CD4-positive, alpha-beta memory T cell (primary cell): ENCODE measurements around the gene SORL1. TPM values are rescaled to one million over a fixed set of nuclear protein-coding genes. Genes with fewer than 3 reads are reported as not detected.

Experiments
- CTCF ChIA-PET: fragments of 350-600 bp; sonication (Branson Sonifier 250); formaldehyde crosslinking; loops from one replicate; lab custom pipeline; 2021; ENCODE audit warnings: inconsistent platforms; ENCODE audit not compliant: partially characterized antibody; lab: Charles Lee
- POLR2A ChIA-PET: fragments of 350-600 bp; sonication (Branson Sonifier 250); formaldehyde crosslinking; loops from one replicate; lab custom pipeline; 2021; ENCODE audit not compliant: partially characterized antibody; lab: Charles Lee
- DNase-seq, 5 donors: peaks; one replicate each; pipeline versions ENCODE4 v3.0.0 to v3.0.0-alpha.2; 2020 to 2022; ENCODE audit warnings: mixed read lengths in 1 of 5
- H3K27ac ChIP-seq: one replicate; pipeline ENCODE4 v1.7.0; 2013; ENCODE audit warnings: low read depth, low read length
- H3K27me3 ChIP-seq: 2 replicates; pipeline ENCODE4 v1.7.0; 2013; ENCODE audit warnings: mild to moderate bottlenecking, low read length, moderate library complexity; ENCODE audit not compliant: insufficient read depth
- H3K36me3 ChIP-seq: 2 replicates; pipeline ENCODE4 v1.7.0; 2013; ENCODE audit warnings: mild to moderate bottlenecking, low read length, moderate library complexity; ENCODE audit not compliant: insufficient read depth
- H3K4me1 ChIP-seq: 2 replicates; pipeline ENCODE4 v1.7.0; 2013; ENCODE audit warnings: mild to moderate bottlenecking, low read length, moderate library complexity; ENCODE audit not compliant: insufficient read depth
- H3K4me3 ChIP-seq, 2 donors: one replicate each; pipeline ENCODE4 v1.7.0; 2013; ENCODE audit warnings: low read length in 2 of 2, mild to moderate bottlenecking in 1 of 2
- H3K9me3 ChIP-seq, 2 donors: one replicate each; pipeline ENCODE4 v1.7.0; 2013; ENCODE audit warnings: low read length in 2 of 2, control low read depth in 1 of 2; ENCODE audit not compliant: control insufficient read depth in 1 of 2
- H3K27ac Mint-ChIP-seq, 7 donors: one replicate each; pipeline ENCODE4 v1.8.0; 2020 to 2021; ENCODE audit warnings: mixed read lengths in 7 of 7, mild to moderate bottlenecking in 6 of 7, inconsistent platforms in 3 of 7, moderate library complexity in 3 of 7
- H3K27me3 Mint-ChIP-seq, 2 donors: one replicate each; pipeline ENCODE4 v1.8.0; 2020 to 2021; ENCODE audit warnings: mixed read lengths in 2 of 2
- H3K36me3 Mint-ChIP-seq, 2 donors: one replicate each; pipeline ENCODE4 v1.8.0; 2020 to 2021; ENCODE audit warnings: mixed read lengths in 2 of 2, inconsistent platforms in 1 of 2, mild to moderate bottlenecking in 1 of 2
- H3K4me1 Mint-ChIP-seq, 4 donors: one replicate each; pipeline ENCODE4 v1.8.0; 2020 to 2021; ENCODE audit warnings: mixed read lengths in 4 of 4, mild to moderate bottlenecking in 1 of 4
- H3K4me3 Mint-ChIP-seq, 8 donors: one replicate each; pipeline ENCODE4 v1.8.0; 2020 to 2021; ENCODE audit warnings: mixed read lengths in 8 of 8, mild to moderate bottlenecking in 7 of 8, moderate library complexity in 6 of 8, inconsistent platforms in 3 of 8
- H3K9me3 Mint-ChIP-seq, 8 donors: one replicate each; pipeline ENCODE4 v1.8.0; 2020 to 2021; ENCODE audit warnings: mixed read lengths in 8 of 8, mild to moderate bottlenecking in 5 of 8, inconsistent platforms in 3 of 8, moderate library complexity in 1 of 8
- intact Hi-C: fragments of 100-400 bp; cut with micrococcal nuclease; formaldehyde crosslinking; loops from one replicate; pipeline ENCODE4 v1.15.1; 2023
- polyA plus RNA-seq, 2 donors: library from polyadenylated mRNA; unstranded; fragments of 300-500 nt; fragmentation: Illumina TruSeq; gene quantifications; one replicate each; pipeline ENCODE4 v1.2.3, GENCODE V29; 2021
- total RNA-seq, 2 experiments: library from RNA; stranded (reverse); gene quantifications; one replicate each; pipeline ENCODE4 v1.2.3, GENCODE V29; 2021

Gene SORL1
- total and polyA plus RNA-seq, 4 experiments from 2014 or later = 159 to 660 (median 446) TPM

DNA sequence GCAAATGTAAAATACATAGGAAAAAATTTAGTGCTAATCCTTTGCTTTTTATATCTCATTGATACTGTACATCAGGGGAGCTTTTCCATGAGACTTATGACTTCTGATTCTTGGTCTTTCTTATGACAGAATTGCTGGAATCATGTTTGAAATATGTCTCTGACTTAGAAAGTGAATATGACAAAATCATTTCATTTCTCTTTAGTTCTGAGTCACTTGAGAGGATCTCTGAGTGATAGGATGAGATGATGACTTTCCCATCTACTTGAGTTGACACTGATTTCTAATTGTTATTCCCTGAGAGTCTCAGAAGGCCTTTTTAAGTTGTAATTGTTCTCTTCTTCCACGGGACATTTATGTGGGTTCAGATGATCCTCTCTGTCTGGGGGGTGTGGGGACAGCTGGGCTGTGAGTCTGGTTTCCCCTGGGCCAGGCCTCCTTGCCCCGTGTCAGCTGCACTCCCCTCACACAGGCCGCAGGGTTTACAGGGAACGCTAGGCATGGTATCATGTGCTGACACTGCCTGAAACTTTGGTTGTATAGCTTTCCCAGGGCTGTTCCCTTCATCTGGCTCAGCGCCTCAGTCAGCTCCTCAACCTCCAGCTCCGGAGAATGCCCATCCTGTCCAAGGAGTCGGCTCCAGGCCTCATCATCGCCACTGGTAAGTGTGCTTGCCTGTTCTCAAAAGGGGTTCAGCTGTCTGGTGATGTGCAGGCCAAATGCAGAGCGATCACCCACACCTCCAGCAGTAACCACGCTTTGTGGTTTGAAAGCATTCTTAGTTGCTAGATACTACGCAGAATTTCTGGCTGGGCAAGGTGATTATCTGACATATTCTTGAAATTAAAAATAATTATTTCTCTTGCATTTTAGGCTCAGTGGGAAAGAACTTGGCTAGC, 70.2 kb downstream of the SORL1 start:
- H3K36me3 Mint-ChIP-seq = peaks cover 82 to 86% of the 10 kb centered on the region in 2 donors
- POLR2A ChIA-PET = interaction anchor here (1.3 kb wide), 1 partner anchor 14 kb away, joined by 3 read pairs; no protein-coding TSS in a partner anchor

DNA sequence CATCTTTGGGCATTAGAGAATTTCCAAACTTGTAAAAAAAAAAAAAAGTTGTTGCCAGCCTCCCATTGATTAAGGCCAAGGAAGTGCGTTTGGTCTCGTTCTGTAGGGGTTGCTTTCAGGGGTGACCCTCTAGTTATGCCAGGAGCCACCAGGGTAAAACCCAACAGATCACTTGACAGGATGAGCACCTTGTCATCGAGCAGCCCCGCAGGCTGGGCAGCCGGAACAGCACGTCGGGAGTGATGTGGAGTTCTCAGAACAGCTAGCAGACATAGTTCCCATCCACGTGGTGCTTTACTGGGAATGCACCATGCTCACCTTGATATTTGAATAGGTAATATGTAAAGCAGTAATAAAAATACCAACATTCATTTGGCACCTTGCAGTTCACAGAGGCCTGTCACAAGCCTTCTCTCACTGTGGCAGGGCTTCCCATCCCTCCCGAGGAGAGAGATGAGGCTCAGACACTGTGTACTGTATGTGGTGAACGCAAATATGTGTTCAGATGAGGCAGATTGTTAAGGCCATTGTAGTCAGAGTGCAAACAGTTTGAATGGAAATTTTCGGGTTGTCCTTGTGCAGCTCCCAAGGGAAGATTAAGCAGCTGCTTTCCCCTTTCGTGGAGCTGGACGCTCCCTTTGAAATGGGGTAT, 71.6 kb downstream of the SORL1 start:
- Mint-ChIP-seq H3K9me3 (peaks cover 0 to 18% (median 8%) of the 10 kb centered on the region in 8 donors), H3K36me3 (peaks cover 79 to 84% of the 10 kb centered on the region in 2 donors), H3K27ac (peak overlapping the region in 4 of 7 donors; percentile 7 to 71 (median 47)), H3K4me1 (peaks cover 23 to 47% (median 30%) of the 10 kb centered on the region in 4 donors), H3K27me3 (no peaks in the 10 kb centered on the region), H3K4me3 (no peak overlapping the region)
- H3K36me3 ChIP-seq = peaks cover 45% of the 10 kb centered on the region
- H3K27me3 ChIP-seq = no peaks in the 10 kb centered on the region
- ChIA-PET POLR2A (interaction anchor here (0.7 kb wide), 1 partner anchor 73 kb away, joined by 3 read pairs; no protein-coding TSS in a partner anchor), CTCF (no interaction called here)
- no peak for DNase-seq
- H3K4me3 ChIP-seq = no peak overlapping the region
- no peaks in the 10 kb centered on the region for H3K4me1 ChIP-seq
- H3K27ac ChIP-seq = no peak overlapping the region
- intact Hi-C loops = loop anchor here (2.0 kb wide), 1 partner anchor 15 kb away; no protein-coding TSS in a partner anchor
- no peaks in the 10 kb centered on the region for H3K9me3 ChIP-seq

More for the DNA sequence above, 70.2 kb downstream of the SORL1 start:
- no peaks in the 10 kb centered on the region for H3K4me1 ChIP-seq
- peak overlapping the region; percentile 36 to 81 (median 68) for H3K27ac Mint-ChIP-seq
- H3K4me3 Mint-ChIP-seq = no peak overlapping the region
- no peak for DNase-seq
- peaks cover 59% of the 10 kb centered on the region for H3K36me3 ChIP-seq
- H3K9me3 Mint-ChIP-seq = peaks cover 0 to 18% (median 8%) of the 10 kb centered on the region in 8 donors
- CTCF ChIA-PET = interaction anchor here (1.2 kb wide), 1 partner anchor 9 kb away, joined by 3 read pairs; no protein-coding TSS in a partner anchor
- H3K4me3 ChIP-seq = no peak overlapping the region
- no peaks in the 10 kb centered on the region for H3K9me3 ChIP-seq
- H3K27me3 Mint-ChIP-seq = no peaks in the 10 kb centered on the region
- no peak overlapping the region for H3K27ac ChIP-seq
- peaks cover 22 to 50% (median 34%) of the 10 kb centered on the region in 4 donors for H3K4me1 Mint-ChIP-seq
- intact Hi-C loops = no loop called here
- H3K27me3 ChIP-seq = no peaks in the 10 kb centered on the region

DNA sequence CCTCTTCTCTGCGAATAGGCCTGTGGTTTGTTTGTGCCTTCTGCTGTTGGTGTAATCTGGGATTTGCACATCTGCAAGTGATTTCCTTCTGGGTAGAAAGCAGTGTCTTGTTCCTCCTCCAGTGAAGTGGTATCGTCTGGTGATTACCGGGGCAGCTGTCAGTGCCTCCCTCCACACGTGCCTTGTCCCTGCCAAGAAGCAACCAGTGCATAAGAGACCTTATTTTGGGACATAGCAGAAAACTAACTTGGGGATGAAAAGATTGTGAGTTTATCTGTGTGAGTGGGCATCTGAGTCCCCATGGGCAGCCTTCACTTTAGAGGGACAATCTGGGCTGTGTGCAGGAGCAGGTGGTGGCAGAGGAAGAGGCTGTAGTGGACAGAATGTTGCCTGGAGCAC, 72.1 kb downstream of the SORL1 start:
- CTCF ChIA-PET = no interaction called here
- H3K9me3 Mint-ChIP-seq = peaks cover 0 to 18% (median 8%) of the 10 kb centered on the region in 8 donors
- H3K36me3 ChIP-seq = peaks cover 44% of the 10 kb centered on the region
- POLR2A ChIA-PET = interaction anchor here (0.7 to 1.2 kb wide), 2 partner anchors 9 to 73 kb away, joined by 3 read pairs; no protein-coding TSS in a partner anchor
- peak overlapping the region in 2 of 7 donors; percentile 57 to 71 for H3K27ac Mint-ChIP-seq
- intact Hi-C loops = loop anchor here (2.0 kb wide), 1 partner anchor 15 kb away; no protein-coding TSS in a partner anchor
- no peak overlapping the region for H3K4me3 Mint-ChIP-seq
- peaks cover 81 to 87% of the 10 kb centered on the region in 2 donors for H3K36me3 Mint-ChIP-seq
- DNase-seq = no peak
- no peak overlapping the region for H3K27ac ChIP-seq
- H3K27me3 Mint-ChIP-seq = no peaks in the 10 kb centered on the region
- H3K4me3 ChIP-seq = no peak overlapping the region
- peaks cover 24 to 48% (median 29%) of the 10 kb centered on the region in 4 donors for H3K4me1 Mint-ChIP-seq
- H3K27me3 ChIP-seq = no peaks in the 10 kb centered on the region
- H3K4me1 ChIP-seq = no peaks in the 10 kb centered on the region
- no peaks in the 10 kb centered on the region for H3K9me3 ChIP-seq

DNA sequence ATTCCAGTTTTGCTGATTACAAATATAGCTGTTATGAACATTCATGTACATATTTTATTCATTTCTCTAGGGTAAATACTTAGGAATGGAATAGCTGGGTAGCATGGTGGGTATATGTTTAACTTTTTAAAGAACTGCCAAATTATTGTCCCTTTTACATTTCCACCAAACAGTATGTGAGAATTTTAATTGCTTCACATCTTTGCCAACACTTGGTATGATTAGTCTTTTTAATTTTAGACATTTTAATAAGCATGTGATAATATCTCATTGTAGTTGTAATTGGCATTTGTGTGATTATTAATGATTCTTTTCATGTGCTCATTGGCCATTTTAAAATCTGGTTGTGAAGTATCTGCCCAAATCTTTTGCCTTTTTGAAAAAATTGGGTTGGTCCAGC, 73.3 kb downstream of the SORL1 start:
- Mint-ChIP-seq H3K4me3 (no peak overlapping the region), H3K9me3 (peaks cover 2 to 25% (median 13%) of the 10 kb centered on the region in 8 donors), H3K27ac (no peak overlapping the region), H3K36me3 (peaks cover 81 to 87% of the 10 kb centered on the region in 2 donors), H3K27me3 (no peaks in the 10 kb centered on the region), H3K4me1 (peaks cover 18 to 41% (median 23%) of the 10 kb centered on the region in 4 donors)
- H3K27me3 ChIP-seq = no peaks in the 10 kb centered on the region
- H3K4me3 ChIP-seq = no peak overlapping the region
- H3K9me3 ChIP-seq = no peaks in the 10 kb centered on the region
- CTCF ChIA-PET = interaction anchor here (1.3 kb wide), 1 partner anchor 66 kb away, joined by 3 read pairs; no protein-coding TSS in a partner anchor
- peaks cover 44% of the 10 kb centered on the region for H3K36me3 ChIP-seq
- no peak for DNase-seq
- POLR2A ChIA-PET = interaction anchor here (1.2 kb wide), 1 partner anchor 8 kb away, joined by 3 read pairs; no protein-coding TSS in a partner anchor
- no peak overlapping the region for H3K27ac ChIP-seq
- no peaks in the 10 kb centered on the region for H3K4me1 ChIP-seq
- intact Hi-C loops = loop anchor here (2.0 kb wide), 1 partner anchor 13 kb away; no protein-coding TSS in a partner anchor

DNA sequence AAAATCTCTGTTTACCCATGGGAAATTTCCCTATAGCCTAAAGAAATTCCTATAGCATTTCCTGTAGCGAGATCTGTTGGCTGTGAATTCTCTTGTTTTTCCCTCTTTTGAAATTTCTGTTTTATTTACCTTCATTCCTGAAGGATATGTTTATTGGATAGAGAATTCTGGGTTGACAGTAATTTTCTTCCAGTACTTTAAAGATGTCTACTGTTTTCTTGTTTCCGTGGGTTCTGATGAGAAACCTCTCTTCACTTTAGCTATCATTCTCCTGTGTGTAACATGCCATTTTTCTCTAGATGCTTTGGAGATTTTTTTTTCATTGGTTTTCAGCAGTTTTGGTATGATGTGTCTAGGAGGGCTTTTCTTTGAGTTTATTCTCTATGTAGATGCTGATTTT, 78.1 kb downstream of the SORL1 start:
- Mint-ChIP-seq H3K27ac (peak overlapping the region in 2 of 7 donors; percentile 11 to 17), H3K4me1 (peaks cover 21 to 36% (median 26%) of the 10 kb centered on the region in 4 donors), H3K27me3 (no peaks in the 10 kb centered on the region), H3K4me3 (no peak overlapping the region), H3K36me3 (peaks cover 81 to 85% of the 10 kb centered on the region in 2 donors), H3K9me3 (peaks cover 3 to 19% (median 13%) of the 10 kb centered on the region in 8 donors)
- Histone ChIP-seq H3K36me3 (peaks cover 32% of the 10 kb centered on the region), H3K27ac (no peak overlapping the region), H3K4me3 (no peak overlapping the region), H3K27me3 (no peaks in the 10 kb centered on the region), H3K4me1 (no peaks in the 10 kb centered on the region), H3K9me3 (no peaks in the 10 kb centered on the region)
- CTCF ChIA-PET = no interaction called here
- POLR2A ChIA-PET = interaction anchor here (0.5 kb wide), 1 partner anchor 79 kb away, joined by 3 read pairs; no protein-coding TSS in a partner anchor
- no peak for DNase-seq
- intact Hi-C loops = no loop called here

DNA sequence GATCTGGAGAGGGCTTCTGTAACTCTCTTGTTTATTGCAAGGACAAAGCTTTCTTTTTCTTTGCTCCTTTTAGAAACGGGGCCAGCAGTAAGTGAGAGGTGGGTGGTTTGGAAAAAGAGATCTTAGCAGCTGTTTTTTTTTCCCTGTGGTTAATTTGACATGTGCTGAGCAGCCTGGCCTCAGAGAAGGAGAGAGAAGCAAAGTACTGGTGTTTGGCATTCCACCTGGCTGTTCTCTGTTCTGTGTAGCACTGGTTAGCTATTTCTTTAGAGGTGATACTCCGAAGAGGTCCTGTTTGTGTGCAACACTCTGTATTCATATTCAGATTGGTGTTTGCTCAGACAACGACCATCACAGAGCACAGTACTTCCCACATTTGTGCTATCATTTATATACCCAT, 81.5 kb downstream of the SORL1 start:
- Mint-ChIP-seq H3K27me3 (no peaks in the 10 kb centered on the region), H3K36me3 (peaks cover 72 to 92% of the 10 kb centered on the region in 2 donors), H3K4me3 (no peak overlapping the region), H3K27ac (peak overlapping the region in 5 of 7 donors; percentile 42 to 91 (median 62)), H3K4me1 (peaks cover 22 to 47% (median 36%) of the 10 kb centered on the region in 4 donors), H3K9me3 (peaks cover 3 to 13% (median 11%) of the 10 kb centered on the region in 8 donors)
- intact Hi-C loops = no loop called here
- ChIA-PET CTCF (no interaction called here), POLR2A (interaction anchor here (0.9 kb wide), 1 partner anchor 9 kb away, joined by 3 read pairs; no protein-coding TSS in a partner anchor)
- DNase-seq = no peak
- Histone ChIP-seq H3K36me3 (peaks cover 48% of the 10 kb centered on the region), H3K4me1 (peaks cover 12% of the 10 kb centered on the region), H3K9me3 (no peaks in the 10 kb centered on the region), H3K4me3 (no peak overlapping the region), H3K27me3 (no peaks in the 10 kb centered on the region), H3K27ac (peak overlapping the region; percentile 7)
